ENCODE results near the gene CRCP.

Gene CRCP

DNA sequence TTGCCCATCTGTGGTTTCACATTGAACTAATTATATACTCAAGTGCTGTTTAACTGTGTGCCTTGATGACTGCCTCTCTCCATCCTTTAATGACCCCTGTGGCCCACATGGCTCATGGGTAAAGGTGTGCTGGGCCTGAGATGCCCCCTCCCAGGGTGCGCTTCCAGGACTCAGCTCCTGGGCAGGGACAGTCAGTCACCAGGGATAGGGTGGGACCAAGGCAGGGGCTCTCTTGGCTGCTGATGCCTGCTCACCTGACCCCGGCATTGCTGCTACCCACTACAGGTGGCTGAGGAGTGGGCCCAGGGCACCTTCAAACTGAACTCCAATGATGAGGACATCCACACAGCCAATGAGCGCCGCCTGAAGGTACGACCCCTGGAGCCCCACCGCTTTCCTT is 32.6 kb upstream of the CRCP start:
- Histone ChIP-seq H3K27ac (replicated peaks) (no peak overlapping the region), H3K27me3 (ENCODE audit: insufficient read depth, poor library complexity, severe bottlenecking) (no peaks in the 10 kb centered on the region), H3K4me3 (replicated peaks; ENCODE audit: insufficient read depth, low read length) (no peak overlapping the region)
- DNase-seq (ENCODE audit: low read depth in 1 of 2, low spot score in 1 of 2), result no peak
- no peak for TF ChIP-seq GABPA (IDR thresholded peaks at IDR 0.05; ENCODE audit: low read depth)
- TF ChIP-seq, protein P1, sequence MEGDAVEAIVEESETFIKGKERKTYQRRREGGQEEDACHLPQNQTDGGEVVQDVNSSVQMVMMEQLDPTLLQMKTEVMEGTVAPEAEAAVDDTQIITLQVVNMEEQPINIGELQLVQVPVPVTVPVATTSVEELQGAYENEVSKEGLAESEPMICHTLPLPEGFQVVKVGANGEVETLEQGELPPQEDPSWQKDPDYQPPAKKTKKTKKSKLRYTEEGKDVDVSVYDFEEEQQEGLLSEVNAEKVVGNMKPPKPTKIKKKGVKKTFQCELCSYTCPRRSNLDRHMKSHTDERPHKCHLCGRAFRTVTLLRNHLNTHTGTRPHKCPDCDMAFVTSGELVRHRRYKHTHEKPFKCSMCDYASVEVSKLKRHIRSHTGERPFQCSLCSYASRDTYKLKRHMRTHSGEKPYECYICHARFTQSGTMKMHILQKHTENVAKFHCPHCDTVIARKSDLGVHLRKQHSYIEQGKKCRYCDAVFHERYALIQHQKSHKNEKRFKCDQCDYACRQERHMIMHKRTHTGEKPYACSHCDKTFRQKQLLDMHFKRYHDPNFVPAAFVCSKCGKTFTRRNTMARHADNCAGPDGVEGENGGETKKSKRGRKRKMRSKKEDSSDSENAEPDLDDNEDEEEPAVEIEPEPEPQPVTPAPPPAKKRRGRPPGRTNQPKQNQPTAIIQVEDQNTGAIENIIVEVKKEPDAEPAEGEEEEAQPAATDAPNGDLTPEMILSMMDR (IDR thresholded peaks at IDR 0.05; ENCODE audit: insufficient read depth, low read length), result no peak
- TF ChIP-seq, protein P2, sequence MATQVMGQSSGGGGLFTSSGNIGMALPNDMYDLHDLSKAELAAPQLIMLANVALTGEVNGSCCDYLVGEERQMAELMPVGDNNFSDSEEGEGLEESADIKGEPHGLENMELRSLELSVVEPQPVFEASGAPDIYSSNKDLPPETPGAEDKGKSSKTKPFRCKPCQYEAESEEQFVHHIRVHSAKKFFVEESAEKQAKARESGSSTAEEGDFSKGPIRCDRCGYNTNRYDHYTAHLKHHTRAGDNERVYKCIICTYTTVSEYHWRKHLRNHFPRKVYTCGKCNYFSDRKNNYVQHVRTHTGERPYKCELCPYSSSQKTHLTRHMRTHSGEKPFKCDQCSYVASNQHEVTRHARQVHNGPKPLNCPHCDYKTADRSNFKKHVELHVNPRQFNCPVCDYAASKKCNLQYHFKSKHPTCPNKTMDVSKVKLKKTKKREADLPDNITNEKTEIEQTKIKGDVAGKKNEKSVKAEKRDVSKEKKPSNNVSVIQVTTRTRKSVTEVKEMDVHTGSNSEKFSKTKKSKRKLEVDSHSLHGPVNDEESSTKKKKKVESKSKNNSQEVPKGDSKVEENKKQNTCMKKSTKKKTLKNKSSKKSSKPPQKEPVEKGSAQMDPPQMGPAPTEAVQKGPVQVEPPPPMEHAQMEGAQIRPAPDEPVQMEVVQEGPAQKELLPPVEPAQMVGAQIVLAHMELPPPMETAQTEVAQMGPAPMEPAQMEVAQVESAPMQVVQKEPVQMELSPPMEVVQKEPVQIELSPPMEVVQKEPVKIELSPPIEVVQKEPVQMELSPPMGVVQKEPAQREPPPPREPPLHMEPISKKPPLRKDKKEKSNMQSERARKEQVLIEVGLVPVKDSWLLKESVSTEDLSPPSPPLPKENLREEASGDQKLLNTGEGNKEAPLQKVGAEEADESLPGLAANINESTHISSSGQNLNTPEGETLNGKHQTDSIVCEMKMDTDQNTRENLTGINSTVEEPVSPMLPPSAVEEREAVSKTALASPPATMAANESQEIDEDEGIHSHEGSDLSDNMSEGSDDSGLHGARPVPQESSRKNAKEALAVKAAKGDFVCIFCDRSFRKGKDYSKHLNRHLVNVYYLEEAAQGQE (IDR thresholded peaks at IDR 0.05; ENCODE audit: insufficient replicate concordance, low read depth), result no peak
- TF ChIP-seq POLR2AphosphoS5 (IDR thresholded peaks at IDR 0.05; ENCODE audit: low read depth), result no peak
- TF ChIP-seq SPI1 (IDR thresholded peaks at IDR 0.05; ENCODE audit: borderline replicate concordance, low read depth), result no peak

DNA sequence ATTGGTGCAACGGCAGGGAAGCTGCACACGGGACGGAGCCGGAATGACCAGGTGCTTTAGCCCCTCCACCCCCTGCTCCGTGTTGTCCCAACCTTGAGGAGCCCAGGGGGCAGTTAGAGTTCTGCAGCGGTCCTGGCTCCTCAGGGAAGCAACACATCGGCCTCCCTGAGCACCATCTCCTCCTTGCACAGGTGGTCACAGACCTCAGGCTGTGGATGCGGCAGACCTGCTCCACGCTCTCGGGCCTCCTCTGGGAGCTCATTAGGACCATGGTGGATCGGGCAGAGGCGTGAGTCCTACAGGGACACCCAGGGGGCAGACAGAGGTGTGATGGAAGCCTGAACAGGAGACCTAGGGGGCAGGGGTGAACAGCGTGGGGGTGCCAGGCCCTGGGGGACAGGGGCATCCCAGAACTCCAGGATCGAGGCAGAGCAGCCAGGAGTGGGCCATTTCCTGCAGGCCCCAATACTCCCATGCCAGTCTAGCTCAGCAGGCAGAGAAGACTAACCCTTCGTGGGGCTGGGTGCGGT is 31.7 kb upstream of the CRCP start:
- Histone ChIP-seq H3K4me3 (replicated peaks; ENCODE audit: insufficient read depth, low read length) (no peak overlapping the region), H3K27ac (replicated peaks) (no peak overlapping the region), H3K27me3 (ENCODE audit: insufficient read depth, poor library complexity, severe bottlenecking) (no peaks in the 10 kb centered on the region)
- DNase-seq (ENCODE audit: low read depth in 1 of 2, low spot score in 1 of 2), result no peak
- TF ChIP-seq, protein P1 (IDR thresholded peaks at IDR 0.05; ENCODE audit: insufficient read depth, low read length), result no peak

DNA sequence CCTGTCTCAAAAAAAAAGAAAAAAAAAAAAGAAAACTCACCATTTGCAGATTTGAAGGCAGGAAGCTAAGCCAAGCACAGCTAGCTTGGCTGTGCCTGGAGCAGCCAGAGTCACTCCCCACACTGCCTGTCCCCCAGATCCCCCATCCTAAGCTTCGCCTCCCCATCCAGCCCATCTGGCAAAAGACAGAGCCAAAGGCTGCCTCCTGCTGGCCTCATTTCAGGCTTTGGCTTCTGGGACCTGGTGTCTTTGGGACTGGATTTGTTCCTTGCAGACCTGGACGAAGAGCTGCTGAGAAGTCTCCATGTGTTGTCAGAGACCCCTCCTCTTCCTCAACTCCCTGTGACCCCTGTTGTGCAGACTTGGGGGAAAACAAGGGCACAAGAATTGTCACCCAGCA is 31.0 kb upstream of the CRCP start:
- TF ChIP-seq, protein P1 (IDR thresholded peaks at IDR 0.05; ENCODE audit: insufficient read depth, low read length), result no peak
- TF ChIP-seq POLR2AphosphoS5 (IDR thresholded peaks at IDR 0.05; ENCODE audit: low read depth), result no peak
- TF ChIP-seq SPI1 (IDR thresholded peaks at IDR 0.05; ENCODE audit: borderline replicate concordance, low read depth), result no peak
- TF ChIP-seq, protein P2 (IDR thresholded peaks at IDR 0.05; ENCODE audit: insufficient replicate concordance, low read depth), result no peak
- no peak for TF ChIP-seq GABPA (IDR thresholded peaks at IDR 0.05; ENCODE audit: low read depth)

More for the DNA sequence above, 31.0 kb upstream of the CRCP start:
- Histone ChIP-seq H3K4me3 (replicated peaks; ENCODE audit: insufficient read depth, low read length) (no peak overlapping the region), H3K27me3 (ENCODE audit: insufficient read depth, poor library complexity, severe bottlenecking) (no peaks in the 10 kb centered on the region), H3K27ac (replicated peaks) (no peak overlapping the region)
- no peak for DNase-seq (ENCODE audit: low read depth in 1 of 2, low spot score in 1 of 2)
